Measurements from ENCODE around the gene CLMP.

DNA sequence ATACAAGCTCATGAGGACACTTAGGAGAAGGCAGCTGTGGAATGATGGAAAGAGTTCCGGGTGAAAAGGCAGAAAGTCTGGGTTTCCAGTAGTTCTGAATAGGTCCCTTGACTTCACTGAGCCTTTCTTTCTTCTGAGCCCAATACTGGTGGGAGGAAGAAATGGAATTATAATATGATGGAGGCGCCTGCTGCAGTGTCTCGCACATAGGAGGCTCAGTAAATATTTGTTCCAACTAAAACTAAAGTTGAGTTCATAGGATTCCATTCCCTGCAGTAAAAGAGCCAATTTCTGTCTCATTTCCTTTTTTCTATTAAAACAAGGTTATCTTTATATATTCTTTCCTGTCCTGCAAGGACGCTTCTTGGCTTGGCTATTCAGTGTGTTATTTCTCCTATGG, 5.2 kb upstream of the CLMP start:
- TF ChIP-seq CTCF (conservative IDR thresholded peaks at IDR 0.05; ENCODE audit: low read depth in 2 of 2) (no peak), EZH2 (IDR thresholded peaks at IDR 0.05; ENCODE audit: low read depth, unreplicated experiment) (no peak), ETS1 (IDR thresholded peaks at IDR 0.05) (no peak), POLR2AphosphoS5 (IDR thresholded peaks at IDR 0.05; ENCODE audit: low read depth) (no peak), EZH2phosphoT487 (IDR thresholded peaks at IDR 0.05; ENCODE audit: unreplicated experiment) (no peak), ZNF462 (CRISPR knock-in tag; IDR thresholded peaks at IDR 0.05) (no peak), CREB1 (CRISPR knock-in tag; IDR thresholded peaks at IDR 0.05; ENCODE audit: low read depth) (no peak), STAT1 (IDR thresholded peaks at IDR 0.05; ENCODE audit: unreplicated experiment) (no peak), JUNB (IDR thresholded peaks at IDR 0.05; ENCODE audit: unreplicated experiment) (no peak), ZNF331 (CRISPR knock-in tag; IDR thresholded peaks at IDR 0.05; ENCODE audit: low read depth) (no peak), ZNF114 (CRISPR knock-in tag; IDR thresholded peaks at IDR 0.05) (no peak), NANOG (IDR thresholded peaks at IDR 0.05; ENCODE audit: borderline replicate concordance) (no peak)
- TF ChIP-seq, protein P1, sequence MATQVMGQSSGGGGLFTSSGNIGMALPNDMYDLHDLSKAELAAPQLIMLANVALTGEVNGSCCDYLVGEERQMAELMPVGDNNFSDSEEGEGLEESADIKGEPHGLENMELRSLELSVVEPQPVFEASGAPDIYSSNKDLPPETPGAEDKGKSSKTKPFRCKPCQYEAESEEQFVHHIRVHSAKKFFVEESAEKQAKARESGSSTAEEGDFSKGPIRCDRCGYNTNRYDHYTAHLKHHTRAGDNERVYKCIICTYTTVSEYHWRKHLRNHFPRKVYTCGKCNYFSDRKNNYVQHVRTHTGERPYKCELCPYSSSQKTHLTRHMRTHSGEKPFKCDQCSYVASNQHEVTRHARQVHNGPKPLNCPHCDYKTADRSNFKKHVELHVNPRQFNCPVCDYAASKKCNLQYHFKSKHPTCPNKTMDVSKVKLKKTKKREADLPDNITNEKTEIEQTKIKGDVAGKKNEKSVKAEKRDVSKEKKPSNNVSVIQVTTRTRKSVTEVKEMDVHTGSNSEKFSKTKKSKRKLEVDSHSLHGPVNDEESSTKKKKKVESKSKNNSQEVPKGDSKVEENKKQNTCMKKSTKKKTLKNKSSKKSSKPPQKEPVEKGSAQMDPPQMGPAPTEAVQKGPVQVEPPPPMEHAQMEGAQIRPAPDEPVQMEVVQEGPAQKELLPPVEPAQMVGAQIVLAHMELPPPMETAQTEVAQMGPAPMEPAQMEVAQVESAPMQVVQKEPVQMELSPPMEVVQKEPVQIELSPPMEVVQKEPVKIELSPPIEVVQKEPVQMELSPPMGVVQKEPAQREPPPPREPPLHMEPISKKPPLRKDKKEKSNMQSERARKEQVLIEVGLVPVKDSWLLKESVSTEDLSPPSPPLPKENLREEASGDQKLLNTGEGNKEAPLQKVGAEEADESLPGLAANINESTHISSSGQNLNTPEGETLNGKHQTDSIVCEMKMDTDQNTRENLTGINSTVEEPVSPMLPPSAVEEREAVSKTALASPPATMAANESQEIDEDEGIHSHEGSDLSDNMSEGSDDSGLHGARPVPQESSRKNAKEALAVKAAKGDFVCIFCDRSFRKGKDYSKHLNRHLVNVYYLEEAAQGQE (IDR thresholded peaks at IDR 0.05; ENCODE audit: unreplicated experiment): no peak
